Measurements from ENCODE around the gene SEC16B.

The SEC16B gene

GRCh38 chr1:177952249-177952648, 17.6 kb downstream of the SEC16B start:
- no peak for TF ChIP-seq CTCF (IDR thresholded peaks at IDR 0.05; ENCODE audit: insufficient read depth, low read length, poor library complexity, severe bottlenecking)
- no peaks in the 10 kb centered on the region for H3F3A ChIP-seq (ENCODE audit: insufficient read depth)

GRCh38 chr1:177950506-177950905, 19.4 kb downstream of the SEC16B start:
- Histone ChIP-seq H3K79me2 (ENCODE audit: insufficient read depth, low read length) (no peaks in the 10 kb centered on the region), H3K4me3 (ENCODE audit: insufficient read depth, low read length, poor library complexity, severe bottlenecking) (no peak overlapping the region), H2AFZ (ENCODE audit: low read depth, low read length, severe bottlenecking) (no peak overlapping the region), H3F3A (ENCODE audit: insufficient read depth) (no peaks in the 10 kb centered on the region), H3K9me2 (replicated peaks; ENCODE audit: insufficient read depth, low read length) (no peaks in the 10 kb centered on the region), H3K36me3 (ENCODE audit: low read length) (no peaks in the 10 kb centered on the region), H4K20me1 (ENCODE audit: low read depth, low read length) (no peaks in the 10 kb centered on the region), H3K27me3 (ENCODE audit: low read length) (no peaks in the 10 kb centered on the region), H3K9me3 (ENCODE audit: insufficient read depth, low read length) (no peaks in the 10 kb centered on the region), H3K4me2 (ENCODE audit: low read depth, low read length, poor library complexity, severe bottlenecking) (no peak overlapping the region), H3K9ac (ENCODE audit: low read length) (no peak overlapping the region), H3K27ac (ENCODE audit: low read depth, low read length) (no peak overlapping the region)
- TF ChIP-seq EZH2phosphoT487 (conservative IDR thresholded peaks at IDR 0.05; ENCODE audit: low read length) (no peak), CTCF (IDR thresholded peaks at IDR 0.05; ENCODE audit: insufficient read depth, low read length, poor library complexity, severe bottlenecking) (no peak)

More at GRCh38 chr1:177952249-177952648, 17.6 kb downstream of the SEC16B start:
- Histone ChIP-seq H4K20me1 (ENCODE audit: low read depth, low read length) (no peaks in the 10 kb centered on the region), H3K27me3 (ENCODE audit: low read length) (no peaks in the 10 kb centered on the region), H3K9ac (ENCODE audit: low read length) (no peak overlapping the region), H3K9me3 (ENCODE audit: insufficient read depth, low read length) (no peaks in the 10 kb centered on the region), H3K79me2 (ENCODE audit: insufficient read depth, low read length) (no peaks in the 10 kb centered on the region), H3K27ac (ENCODE audit: low read depth, low read length) (no peak overlapping the region), H2AFZ (ENCODE audit: low read depth, low read length, severe bottlenecking) (no peak overlapping the region), H3K4me3 (ENCODE audit: insufficient read depth, low read length, poor library complexity, severe bottlenecking) (no peak overlapping the region), H3K9me2 (replicated peaks; ENCODE audit: insufficient read depth, low read length) (no peaks in the 10 kb centered on the region), H3K4me2 (ENCODE audit: low read depth, low read length, poor library complexity, severe bottlenecking) (no peak overlapping the region), H3K36me3 (ENCODE audit: low read length) (no peaks in the 10 kb centered on the region)

- Histone ChIP-seq H3K27ac (ENCODE audit: low read depth, low read length) (no peak overlapping the region), H3K27me3 (ENCODE audit: low read length) (no peaks in the 10 kb centered on the region), H3K9me2 (replicated peaks; ENCODE audit: insufficient read depth, low read length) (no peaks in the 10 kb centered on the region), H3K79me2 (ENCODE audit: insufficient read depth, low read length) (no peaks in the 10 kb centered on the region), H3K9me3 (ENCODE audit: insufficient read depth, low read length) (no peaks in the 10 kb centered on the region), H3K4me2 (ENCODE audit: low read depth, low read length, poor library complexity, severe bottlenecking) (no peak overlapping the region), H3F3A (ENCODE audit: insufficient read depth) (no peaks in the 10 kb centered on the region), H3K36me3 (ENCODE audit: low read length) (no peaks in the 10 kb centered on the region), H3K4me3 (ENCODE audit: insufficient read depth, low read length, poor library complexity, severe bottlenecking) (no peak overlapping the region), H4K20me1 (ENCODE audit: low read depth, low read length) (no peaks in the 10 kb centered on the region), H3K9ac (ENCODE audit: low read length) (no peak overlapping the region), H2AFZ (ENCODE audit: low read depth, low read length, severe bottlenecking) (no peak overlapping the region)
- TF ChIP-seq CTCF (IDR thresholded peaks at IDR 0.05; ENCODE audit: insufficient read depth, low read length, poor library complexity, severe bottlenecking), result peak; percentile 69
- TF ChIP-seq EZH2phosphoT487 (conservative IDR thresholded peaks at IDR 0.05; ENCODE audit: low read length), result no peak
Observed at GRCh38 chr1:177948336-177948972, 21.4 kb downstream of the SEC16B start.

All from SU-DHL-6 (cell line).